CD8-positive, alpha-beta memory T cell (primary cell): ENCODE data around the gene HPN. TPM values are rescaled to one million over a fixed set of nuclear protein-coding genes. Genes with fewer than 3 reads are reported as not detected.

Experiments used
- CTCF ChIA-PET: fragments of 350-600 bp; sonication (Branson Sonifier 250); formaldehyde crosslinking; loops from one replicate; lab custom pipeline; 2021; ENCODE audit warnings: antibody characterized with exemption; lab: Charles Lee
- POLR2A ChIA-PET: fragments of 350-600 bp; sonication (Branson Sonifier 250); formaldehyde crosslinking; loops from one replicate; lab custom pipeline; 2021; ENCODE audit warnings: antibody characterized with exemption; lab: Charles Lee
- DNase-seq, 5 donors: peaks; one replicate each; pipeline versions ENCODE4 v3.0.0 to v3.0.0-alpha.2; 2020 to 2022; ENCODE audit warnings: mixed read lengths in 1 of 5
- H3K27ac ChIP-seq: one replicate; pipeline ENCODE4 v1.7.0; 2013; ENCODE audit warnings: low read depth, mild to moderate bottlenecking, low read length, moderate library complexity
- H3K27me3 ChIP-seq: 2 replicates; pipeline ENCODE4 v1.7.0; 2013; ENCODE audit warnings: low read length, mild to moderate bottlenecking; ENCODE audit not compliant: insufficient read depth, poor library complexity, severe bottlenecking
- H3K36me3 ChIP-seq: 2 replicates; pipeline ENCODE4 v1.7.0; 2013; ENCODE audit warnings: mild to moderate bottlenecking, low read length, moderate library complexity; ENCODE audit not compliant: insufficient read depth
- H3K4me1 ChIP-seq: 2 replicates; pipeline ENCODE4 v1.7.0; 2013; ENCODE audit warnings: mild to moderate bottlenecking, low read length, moderate library complexity; ENCODE audit not compliant: insufficient read depth
- H3K4me3 ChIP-seq: 2 replicates; pipeline ENCODE4 v1.7.0; 2013; ENCODE audit warnings: mild to moderate bottlenecking, low read length
- H3K9me3 ChIP-seq: 2 replicates; pipeline ENCODE4 v1.7.0; 2013; ENCODE audit warnings: mild to moderate bottlenecking, low read length
- H3K27ac Mint-ChIP-seq, 8 donors: one replicate each; pipeline ENCODE4 v1.8.0; 2020 to 2021; ENCODE audit warnings: mixed read lengths in 8 of 8, mild to moderate bottlenecking in 6 of 8, inconsistent platforms in 3 of 8, moderate library complexity in 3 of 8
- H3K27me3 Mint-ChIP-seq, 2 donors: one replicate each; pipeline ENCODE4 v1.8.0; 2020 to 2021; ENCODE audit warnings: mixed read lengths in 2 of 2, mild to moderate bottlenecking in 1 of 2, moderate library complexity in 1 of 2
- H3K36me3 Mint-ChIP-seq, 3 donors: one replicate each; pipeline ENCODE4 v1.8.0; 2020 to 2021; ENCODE audit warnings: mixed read lengths in 3 of 3, inconsistent platforms in 1 of 3, mild to moderate bottlenecking in 1 of 3
- H3K4me1 Mint-ChIP-seq, 3 donors: one replicate each; pipeline ENCODE4 v1.8.0; 2020 to 2021; ENCODE audit warnings: mixed read lengths in 3 of 3, inconsistent platforms in 1 of 3, mild to moderate bottlenecking in 1 of 3
- H3K4me3 Mint-ChIP-seq, 7 donors: one replicate each; pipeline ENCODE4 v1.8.0; 2020 to 2021; ENCODE audit warnings: mixed read lengths in 7 of 7, mild to moderate bottlenecking in 6 of 7, moderate library complexity in 4 of 7, inconsistent platforms in 2 of 7
- H3K9me3 Mint-ChIP-seq, 5 donors: one replicate each; pipeline ENCODE4 v1.8.0; 2020 to 2022; ENCODE audit warnings: mixed read lengths in 5 of 5, mild to moderate bottlenecking in 3 of 5, moderate library complexity in 2 of 5, inconsistent platforms in 1 of 5
- polyA plus RNA-seq: library from polyadenylated mRNA; unstranded; fragments of 300-500 nt; fragmentation: Illumina TruSeq; gene quantifications from one replicate; pipeline ENCODE4 v1.2.3, GENCODE V29; 2021
- total RNA-seq, 2 experiments: library from RNA; stranded (reverse); gene quantifications; one replicate each; pipeline ENCODE4 v1.2.3, GENCODE V29; 2021

Gene HPN
- total and polyA plus RNA-seq, 3 experiments from 2014 or later = 0.53 TPM; not detected in 2

DNA sequence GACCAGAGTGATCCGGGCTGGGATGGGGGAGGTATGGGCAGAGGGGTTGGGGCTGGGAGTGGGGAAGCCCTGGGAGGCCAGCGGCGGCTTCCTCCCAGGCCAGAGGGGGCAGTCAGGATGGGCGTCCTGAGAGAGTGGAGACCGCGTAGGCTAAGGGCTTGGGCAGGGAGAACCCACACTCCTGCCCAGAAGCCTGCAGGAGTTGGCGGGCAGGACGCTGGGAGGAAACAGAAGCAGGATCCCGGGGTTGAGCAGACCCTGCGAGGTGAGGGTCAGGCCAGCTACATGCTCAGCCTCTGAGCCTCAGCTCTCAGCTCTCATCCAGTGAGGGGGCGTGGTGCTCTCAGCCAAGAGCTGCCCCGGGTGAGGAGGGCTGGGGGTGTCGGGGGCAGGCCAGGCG lies 19.1 kb upstream of the HPN start:
- Mint-ChIP-seq H3K4me3 (no peak overlapping the region), H3K4me1 (peaks cover 3 to 20% (median 6%) of the 10 kb centered on the region in 3 donors), H3K27ac (peak overlapping the region in 3 of 8 donors; percentile 24 to 89 (median 47)), H3K9me3 (no peaks in the 10 kb centered on the region), H3K36me3 (peaks cover 19 to 91% (median 19%) of the 10 kb centered on the region in 3 donors), H3K27me3 (peaks cover 0 to 2% of the 10 kb centered on the region in 2 donors)
- CTCF ChIA-PET = interaction anchor here (1.3 kb wide), 1 partner anchor 50 kb away, joined by 3 read pairs; no protein-coding TSS in a partner anchor
- Histone ChIP-seq H3K4me3 (no peak overlapping the region), H3K4me1 (peaks cover 2% of the 10 kb centered on the region), H3K36me3 (peaks cover 58% of the 10 kb centered on the region), H3K27me3 (no peaks in the 10 kb centered on the region), H3K9me3 (no peaks in the 10 kb centered on the region), H3K27ac (no peak overlapping the region)
- POLR2A ChIA-PET = interaction anchor here (0.8 kb wide), 1 partner anchor 12 kb away, joined by 3 read pairs; no protein-coding TSS in a partner anchor
- DNase-seq = no peak

DNA sequence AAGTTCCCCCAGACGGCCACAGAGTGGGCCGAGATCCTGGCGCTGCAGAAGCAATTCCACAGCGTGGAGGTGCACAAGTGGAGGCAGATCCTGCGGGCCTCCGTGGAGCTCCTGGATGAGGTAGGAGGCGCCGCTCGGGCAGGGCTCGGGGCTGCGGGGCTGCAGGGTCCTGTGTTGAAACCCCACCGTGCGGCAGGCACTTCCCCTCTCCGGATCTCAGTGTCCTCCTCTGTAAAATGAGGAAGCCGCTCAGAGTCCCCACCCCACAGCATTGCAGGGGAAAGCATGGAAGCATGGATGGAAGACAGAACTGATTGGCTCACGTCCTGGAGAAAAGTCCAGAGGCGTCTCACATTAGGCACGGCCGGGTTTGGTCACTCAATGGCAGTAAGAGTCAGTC lies 18.1 kb upstream of the HPN start:
- Histone ChIP-seq H3K9me3 (no peaks in the 10 kb centered on the region), H3K4me3 (no peak overlapping the region), H3K27ac (no peak overlapping the region), H3K36me3 (peaks cover 50% of the 10 kb centered on the region), H3K27me3 (no peaks in the 10 kb centered on the region), H3K4me1 (no peaks in the 10 kb centered on the region)
- Mint-ChIP-seq H3K36me3 (peaks cover 12 to 83% (median 15%) of the 10 kb centered on the region in 3 donors), H3K27ac (peak overlapping the region in 1 of 8 donors; percentile 33), H3K9me3 (no peaks in the 10 kb centered on the region), H3K27me3 (peaks cover 0 to 2% of the 10 kb centered on the region in 2 donors), H3K4me3 (no peak overlapping the region), H3K4me1 (peaks cover 4 to 16% (median 5%) of the 10 kb centered on the region in 3 donors)
- ChIA-PET POLR2A (no interaction called here), CTCF (no interaction called here)
- DNase-seq = no peak

DNA sequence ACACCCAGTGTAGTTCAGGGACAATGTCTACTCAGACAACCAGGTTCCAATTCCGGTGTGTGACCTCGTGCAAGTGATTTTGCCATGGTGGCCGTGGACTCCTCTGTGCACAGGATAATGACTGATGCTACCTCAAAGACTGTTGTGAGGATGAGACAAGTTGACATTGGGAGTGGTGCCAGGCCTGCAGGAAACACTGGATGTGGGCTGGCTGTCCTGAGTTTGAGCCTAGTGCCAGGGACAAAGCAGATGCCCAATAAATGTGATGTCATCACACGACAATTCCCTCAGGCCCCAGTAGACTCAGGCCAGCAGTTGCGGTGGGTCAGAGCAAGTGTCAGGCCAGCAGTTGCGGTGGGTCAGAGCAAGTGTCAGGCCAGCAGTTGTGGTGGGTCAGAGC lies 17.4 kb upstream of the HPN start:
- no peaks in the 10 kb centered on the region for H3K9me3 ChIP-seq
- no peak overlapping the region for H3K27ac ChIP-seq
- H3K4me1 Mint-ChIP-seq = peaks cover 6 to 14% (median 7%) of the 10 kb centered on the region in 3 donors
- H3K27me3 ChIP-seq = no peaks in the 10 kb centered on the region
- H3K36me3 Mint-ChIP-seq = peaks cover 10 to 77% (median 13%) of the 10 kb centered on the region in 3 donors
- no peaks in the 10 kb centered on the region for H3K9me3 Mint-ChIP-seq
- H3K4me3 ChIP-seq = no peak overlapping the region
- H3K36me3 ChIP-seq = peaks cover 43% of the 10 kb centered on the region
- H3K4me1 ChIP-seq = no peaks in the 10 kb centered on the region
- H3K4me3 Mint-ChIP-seq = no peak overlapping the region
- ChIA-PET CTCF (no interaction called here), POLR2A (no interaction called here)
- no peak for DNase-seq
- H3K27me3 Mint-ChIP-seq = peaks cover 0 to 2% of the 10 kb centered on the region in 2 donors
- H3K27ac Mint-ChIP-seq = peak overlapping the region in 1 of 8 donors; percentile 43

DNA sequence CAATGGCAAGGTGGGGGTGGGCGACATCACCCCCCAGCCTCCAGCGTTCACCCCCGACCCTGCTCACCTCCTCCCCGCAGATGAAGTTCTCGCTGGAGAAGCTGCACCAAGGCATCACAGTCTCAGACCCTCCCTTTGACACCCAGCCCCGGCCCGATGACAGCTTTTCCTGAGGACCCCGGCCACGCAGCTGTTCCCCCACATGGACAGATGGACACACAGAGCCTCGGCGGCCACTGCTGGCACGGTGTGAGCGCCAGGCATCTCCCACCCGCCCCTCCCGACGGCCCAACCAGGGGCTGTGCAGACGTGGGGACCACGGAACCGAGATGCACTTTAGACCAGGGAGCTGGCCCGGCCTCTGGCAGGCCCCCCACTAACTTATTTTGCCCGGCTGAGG lies 15.6 kb upstream of the HPN start:
- DNase-seq = no peak
- Mint-ChIP-seq H3K4me1 (peaks cover 3 to 15% (median 7%) of the 10 kb centered on the region in 3 donors), H3K36me3 (peaks cover 1 to 59% (median 6%) of the 10 kb centered on the region in 3 donors), H3K9me3 (no peaks in the 10 kb centered on the region), H3K27me3 (peaks cover 0 to 3% of the 10 kb centered on the region in 2 donors), H3K27ac (no peak overlapping the region), H3K4me3 (no peak overlapping the region)
- CTCF ChIA-PET = interaction anchor here (1.2 to 2.4 kb wide), 3 partner anchors 9 to 18 kb away, joined by 3 to 15 read pairs (median 4); no protein-coding TSS in a partner anchor
- POLR2A ChIA-PET = interaction anchor here (2.4 kb wide), 1 partner anchor 11 kb away, joined by 8 read pairs; no protein-coding TSS in a partner anchor
- Histone ChIP-seq H3K27ac (no peak overlapping the region), H3K27me3 (no peaks in the 10 kb centered on the region), H3K36me3 (peaks cover 30% of the 10 kb centered on the region), H3K4me3 (no peak overlapping the region), H3K9me3 (no peaks in the 10 kb centered on the region), H3K4me1 (peaks cover under 1% of the 10 kb centered on the region)

DNA sequence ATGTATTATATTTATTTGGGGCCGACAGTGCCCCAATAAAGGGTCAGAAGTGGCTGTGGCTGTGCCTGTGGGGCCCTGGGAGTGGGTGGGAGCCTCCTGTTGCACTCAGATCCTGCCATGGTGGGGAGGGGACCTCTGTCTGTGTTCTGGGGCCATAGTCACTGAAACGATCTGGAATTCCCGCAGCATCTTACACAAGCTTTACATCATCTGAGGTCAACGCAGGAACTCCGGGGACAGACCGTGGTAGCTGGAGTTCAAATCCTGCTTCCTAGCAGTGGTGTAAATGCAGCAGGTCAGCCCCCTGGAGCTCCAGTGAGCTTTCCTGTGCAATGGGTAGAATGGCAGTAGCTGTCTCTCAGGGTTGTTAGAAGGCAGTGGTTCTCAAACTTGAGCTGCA lies 15.1 kb upstream of the HPN start:
- Mint-ChIP-seq H3K27ac (peak overlapping the region in 2 of 8 donors; percentile 14 to 42), H3K36me3 (peaks cover 0 to 55% (median 4%) of the 10 kb centered on the region in 3 donors), H3K4me3 (no peak overlapping the region), H3K27me3 (peaks cover 2 to 6% of the 10 kb centered on the region in 2 donors), H3K4me1 (peaks cover 7 to 17% (median 11%) of the 10 kb centered on the region in 3 donors), H3K9me3 (no peaks in the 10 kb centered on the region)
- peaks cover 25% of the 10 kb centered on the region for H3K36me3 ChIP-seq
- no peaks in the 10 kb centered on the region for H3K9me3 ChIP-seq
- H3K4me3 ChIP-seq = no peak overlapping the region
- peaks cover 5% of the 10 kb centered on the region for H3K4me1 ChIP-seq
- H3K27me3 ChIP-seq = peaks cover 2% of the 10 kb centered on the region
- no peak overlapping the region for H3K27ac ChIP-seq
- CTCF ChIA-PET = interaction anchor here (1.2 to 2.4 kb wide), 3 partner anchors 9 to 17 kb away, joined by 3 to 15 read pairs (median 4); no protein-coding TSS in a partner anchor
- no peak for DNase-seq
- POLR2A ChIA-PET = interaction anchor here (2.4 kb wide), 1 partner anchor 12 kb away, joined by 8 read pairs; no protein-coding TSS in a partner anchor

DNA sequence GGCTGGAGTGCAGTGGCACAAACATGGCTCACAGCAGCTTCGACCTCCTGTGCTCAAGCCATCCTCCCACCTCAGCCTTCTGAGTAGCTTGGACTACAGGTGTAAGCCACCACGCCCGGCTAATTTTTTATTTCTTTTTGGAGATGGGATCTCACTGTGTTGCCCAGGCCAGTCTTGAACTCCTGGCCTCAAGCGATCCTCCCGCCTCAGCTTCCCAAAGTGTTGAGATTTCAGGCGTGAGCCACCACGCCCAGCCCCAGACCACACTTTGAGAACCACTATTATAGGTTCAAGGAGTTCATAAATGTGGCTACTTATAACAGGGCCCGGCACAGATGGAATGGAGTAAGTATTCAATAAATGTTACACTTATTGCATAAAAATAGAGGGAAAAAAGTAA lies 14.5 kb upstream of the HPN start:
- peaks cover 3% of the 10 kb centered on the region for H3K27me3 ChIP-seq
- Mint-ChIP-seq H3K4me3 (peak overlapping the region in 1 of 7 donors; percentile 56), H3K27me3 (peaks cover 7 to 9% of the 10 kb centered on the region in 2 donors), H3K4me1 (peaks cover 9 to 19% (median 12%) of the 10 kb centered on the region in 3 donors), H3K27ac (peak overlapping the region in 1 of 8 donors; percentile 66), H3K36me3 (peaks cover 0 to 51% (median 4%) of the 10 kb centered on the region in 3 donors), H3K9me3 (no peaks in the 10 kb centered on the region)
- POLR2A ChIA-PET = interaction anchor here (1.1 kb wide), 1 partner anchor 11 kb away, joined by 3 read pairs; no protein-coding TSS in a partner anchor
- no peak overlapping the region for H3K4me3 ChIP-seq
- H3K27ac ChIP-seq = no peak overlapping the region
- no peak for DNase-seq
- peaks cover 19% of the 10 kb centered on the region for H3K36me3 ChIP-seq
- peaks cover 6% of the 10 kb centered on the region for H3K4me1 ChIP-seq
- CTCF ChIA-PET = interaction anchor here (1.2 to 2.4 kb wide), 2 partner anchors 10 to 17 kb away, joined by 4 to 15 read pairs; no protein-coding TSS in a partner anchor
- H3K9me3 ChIP-seq = no peaks in the 10 kb centered on the region

DNA sequence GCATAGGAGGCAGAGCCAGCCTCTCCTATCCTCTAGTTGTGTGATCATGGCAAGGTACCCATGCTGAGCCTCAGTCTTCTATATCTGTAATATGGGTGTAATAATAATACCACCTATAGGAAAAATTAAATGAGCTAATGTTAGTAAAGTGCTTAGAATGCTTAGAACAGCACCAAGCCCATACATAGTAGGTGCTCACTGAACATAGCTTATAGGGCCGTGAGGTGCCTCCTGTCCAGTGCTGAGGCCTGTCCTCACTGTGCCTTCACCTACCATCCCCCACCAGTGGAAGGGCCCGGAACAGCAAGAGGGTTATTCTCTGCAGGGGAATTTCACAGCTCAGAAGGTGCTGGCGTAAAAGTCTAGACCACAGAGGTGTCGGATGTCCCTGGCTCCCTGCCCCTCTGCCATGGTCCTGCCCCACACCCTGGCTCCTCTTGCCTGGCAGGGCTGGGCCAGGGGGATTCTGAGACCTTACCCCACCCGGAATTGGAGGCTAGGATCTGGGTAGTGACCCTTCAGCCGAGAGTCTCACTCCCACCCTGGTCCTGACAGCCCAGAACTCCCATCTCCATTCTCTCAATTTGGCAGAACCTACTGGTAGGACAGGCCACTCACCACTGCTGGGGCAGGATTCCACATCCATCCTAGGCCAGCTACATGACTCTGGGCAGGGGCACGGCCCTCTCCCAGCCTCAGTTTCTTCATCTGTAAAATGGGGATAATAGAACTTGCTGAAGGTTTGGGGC lies 13.5 kb upstream of the HPN start:
- H3K27me3 ChIP-seq = peaks cover 3% of the 10 kb centered on the region
- peak overlapping the region in 5 of 8 donors; percentile 27 to 81 (median 61) for H3K27ac Mint-ChIP-seq
- H3K4me1 Mint-ChIP-seq = peaks cover 9 to 19% (median 12%) of the 10 kb centered on the region in 3 donors
- ChIA-PET POLR2A (interaction anchor here (0.6 to 1.1 kb wide), 2 partner anchors 12 to 26 kb away, joined by 3 read pairs; no protein-coding TSS in a partner anchor), CTCF (interaction anchor here (0.5 to 2.4 kb wide), 5 partner anchors 14 to 55 kb away, joined by 3 to 15 read pairs (median 3); no protein-coding TSS in a partner anchor)
- H3K36me3 Mint-ChIP-seq = peaks cover 0 to 42% (median 4%) of the 10 kb centered on the region in 3 donors
- DNase-seq = no peak
- no peaks in the 10 kb centered on the region for H3K9me3 ChIP-seq
- no peak overlapping the region for H3K27ac ChIP-seq
- no peaks in the 10 kb centered on the region for H3K9me3 Mint-ChIP-seq
- peaks cover 6% of the 10 kb centered on the region for H3K4me1 ChIP-seq
- no peak overlapping the region for H3K4me3 ChIP-seq
- peaks cover 8 to 9% of the 10 kb centered on the region in 2 donors for H3K27me3 Mint-ChIP-seq
- H3K36me3 ChIP-seq = peaks cover 11% of the 10 kb centered on the region
- peak overlapping the region in 4 of 7 donors; percentile 1 to 66 (median 31) for H3K4me3 Mint-ChIP-seq
